Gastrocnemius medialis (tissue), 4 donors: Measurements from ENCODE around the gene GRID1. TPM values are rescaled to one million over a fixed set of nuclear protein-coding genes. Genes with fewer than 3 reads are reported as not detected.

Experiments used
- ATAC-seq, 2 donors: fragments of 150-250 bp; one replicate each; pipeline ENCODE4 v1.9.1; 2016
- DNase-seq, 2 donors: peaks; one replicate each; pipeline ENCODE4 v3.0.0-alpha.2; 2019
- H3K27ac ChIP-seq, 4 donors: fragments of 200-600 bp; sonication (generic); 1 replicate in 1 of 4; 2 replicates in 3 of 4; pipeline ENCODE4 v1.5.1; 2016 to 2018; ENCODE audit warnings: mild to moderate bottlenecking in 2 of 4, moderate library complexity in 1 of 4
- H3K27me3 ChIP-seq, 3 donors: fragments of 200-600 bp; sonication (generic) in 2 of 3; 1 replicate in 1 of 3; 2 replicates in 2 of 3; pipeline versions ENCODE4 v1.5.1 to v1.6.0; 2016 to 2019; ENCODE audit warnings: mild to moderate bottlenecking in 1 of 3, moderate library complexity in 1 of 3
- H3K36me3 ChIP-seq, 2 donors: fragments of 200-600 bp; sonication (generic) in 1 of 2; one replicate each; pipeline ENCODE4 v1.5.1; 2017 to 2018
- H3K4me1 ChIP-seq, 2 donors: fragments of 200-600 bp; sonication (generic) in 1 of 2; one replicate each; pipeline ENCODE4 v1.5.1; 2016 to 2017; ENCODE audit warnings: mild to moderate bottlenecking in 2 of 2
- H3K4me3 ChIP-seq, 4 donors: fragments of 200-600 bp; sonication (generic) in 3 of 4; 1 replicate in 1 of 4; 2 replicates in 3 of 4; pipeline ENCODE4 v1.5.1; 2016 to 2019; ENCODE audit warnings: mild to moderate bottlenecking in 2 of 4
- H3K9me3 ChIP-seq, 3 donors: fragments of 200-600 bp; sonication (generic) in 2 of 3; 1 replicate in 1 of 3; 2 replicates in 2 of 3; pipeline ENCODE4 v1.5.1; 2016 to 2019
- POLR2A ChIP-seq, 2 donors: fragments of 450-650 bp; IDR thresholded peaks; one replicate each; pipeline ENCODE4 v1.6.1; 2017; ENCODE audit warnings: antibody characterized with exemption in 2 of 2, mild to moderate bottlenecking in 2 of 2, moderate library complexity in 2 of 2
- in situ Hi-C, 4 donors: fragments of 200-750 bp; cut with MboI; loops; one replicate each; pipeline versions ENCODE4 v1.15.0 to v1.8.0; 2017; ENCODE audit warnings: low sequenced_read_pairs in 4 of 4
- intact Hi-C: fragments of 100-400 bp; cut with DNase I; formaldehyde crosslinking; loops from one replicate; pipeline ENCODE4 v1.15.1; 2023; ENCODE audit warnings: low total_unique reads
- total RNA-seq, 4 donors: library from RNA; depleted of rRNA; stranded (reverse); fragments of >200 nt; gene quantifications; one replicate each; pipeline versions ENCODE4 v1.1.0 to v1.2.3, GENCODE V29; 2016
- TF ChIP-seq, protein P1 (sequence below), 5 experiments: fragments of 450-650 bp in 3 of 5; fragments of 200-600 bp in 2 of 5; sonication (generic) in 2 of 5; IDR thresholded peaks in 4 of 5; conservative IDR thresholded peaks in 1 of 5; 1 replicate in 4 of 5; 2 replicates in 1 of 5; pipeline ENCODE4 v1.5.1; 2016 to 2019; ENCODE audit warnings: antibody characterized with exemption in 5 of 5, mild to moderate bottlenecking in 3 of 5, moderate library complexity in 3 of 5

Gene GRID1
- total RNA-seq, 4 donors from 2014 or later, result 0.17 to 1.4 (median 0.79) TPM

DNA sequence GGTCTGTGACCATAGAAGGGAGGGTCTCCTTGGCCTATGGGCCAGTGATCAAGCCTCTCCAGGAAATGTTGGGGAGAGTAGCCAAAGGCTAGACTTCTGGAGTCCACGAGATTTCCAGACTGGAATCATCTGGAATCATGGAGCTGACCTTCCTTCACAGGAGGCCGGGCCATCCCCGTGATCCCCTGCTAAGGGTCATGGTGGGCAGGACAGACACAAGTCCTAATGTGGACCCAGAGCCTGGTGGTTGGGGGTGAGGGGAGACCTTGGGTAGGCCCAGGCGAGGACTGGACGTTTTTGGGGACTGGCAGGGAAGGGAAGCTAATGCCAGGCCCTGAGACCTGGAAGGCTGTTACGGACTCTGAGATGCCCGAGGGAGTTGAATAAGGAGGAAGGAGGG is 9.8 kb upstream of the GRID1 start:
- Histone ChIP-seq H3K27ac (no peak overlapping the region), H3K27me3 (peaks cover 8 to 20% (median 9%) of the 10 kb centered on the region in 3 donors), H3K4me3 (no peak overlapping the region), H3K36me3 (no peaks in the 10 kb centered on the region), H3K4me1 (peaks cover 2 to 4% of the 10 kb centered on the region in 2 donors), H3K9me3 (no peaks in the 10 kb centered on the region)
- in situ Hi-C loops, result loop anchor here in 3 of 4 donors (10.0 to 25.0 kb wide), 3 partner anchors 389 to 1839 kb away; no protein-coding TSS in a partner anchor
- DNase-seq, result no peak
- TF ChIP-seq, protein P1, sequence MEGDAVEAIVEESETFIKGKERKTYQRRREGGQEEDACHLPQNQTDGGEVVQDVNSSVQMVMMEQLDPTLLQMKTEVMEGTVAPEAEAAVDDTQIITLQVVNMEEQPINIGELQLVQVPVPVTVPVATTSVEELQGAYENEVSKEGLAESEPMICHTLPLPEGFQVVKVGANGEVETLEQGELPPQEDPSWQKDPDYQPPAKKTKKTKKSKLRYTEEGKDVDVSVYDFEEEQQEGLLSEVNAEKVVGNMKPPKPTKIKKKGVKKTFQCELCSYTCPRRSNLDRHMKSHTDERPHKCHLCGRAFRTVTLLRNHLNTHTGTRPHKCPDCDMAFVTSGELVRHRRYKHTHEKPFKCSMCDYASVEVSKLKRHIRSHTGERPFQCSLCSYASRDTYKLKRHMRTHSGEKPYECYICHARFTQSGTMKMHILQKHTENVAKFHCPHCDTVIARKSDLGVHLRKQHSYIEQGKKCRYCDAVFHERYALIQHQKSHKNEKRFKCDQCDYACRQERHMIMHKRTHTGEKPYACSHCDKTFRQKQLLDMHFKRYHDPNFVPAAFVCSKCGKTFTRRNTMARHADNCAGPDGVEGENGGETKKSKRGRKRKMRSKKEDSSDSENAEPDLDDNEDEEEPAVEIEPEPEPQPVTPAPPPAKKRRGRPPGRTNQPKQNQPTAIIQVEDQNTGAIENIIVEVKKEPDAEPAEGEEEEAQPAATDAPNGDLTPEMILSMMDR (IDR thresholded peaks at IDR 0.05 in 4 of 5, conservative IDR thresholded peaks at IDR 0.05 in 1 of 5), result no peak
- no peak for TF ChIP-seq POLR2A (IDR thresholded peaks at IDR 0.05)
- intact Hi-C loops, result loop anchor here (2.0 to 10.0 kb wide), 3 partner anchors 382 to 2002 kb away; no protein-coding TSS in a partner anchor
- ATAC-seq, result no peak

DNA sequence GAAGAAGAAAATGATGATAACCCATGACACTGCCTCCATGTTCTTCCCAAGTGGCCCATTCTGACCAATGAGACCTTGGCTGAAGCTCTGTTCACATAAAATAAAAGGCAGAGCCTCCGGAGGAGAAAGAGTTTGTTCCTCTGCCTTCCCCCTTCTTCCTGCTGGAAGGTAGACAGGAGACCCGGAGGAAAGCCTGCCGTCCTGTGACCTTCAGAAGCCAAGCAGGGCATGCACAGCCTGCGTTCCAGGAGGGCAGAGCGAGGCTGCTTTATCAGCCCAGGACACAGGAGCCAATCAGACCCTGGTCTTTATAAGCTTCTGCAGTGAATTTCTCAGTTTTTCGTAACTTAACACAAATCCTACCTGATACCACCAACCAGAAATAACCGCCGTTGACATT is 8.6 kb upstream of the GRID1 start:
- TF ChIP-seq, protein P1 (IDR thresholded peaks at IDR 0.05 in 4 of 5, conservative IDR thresholded peaks at IDR 0.05 in 1 of 5), result no peak
- TF ChIP-seq POLR2A (IDR thresholded peaks at IDR 0.05), result no peak
- H3K27ac ChIP-seq, result no peak overlapping the region
- no peak for ATAC-seq
- no peak for DNase-seq
- no peaks in the 10 kb centered on the region for H3K9me3 ChIP-seq
- H3K4me1 ChIP-seq, result peaks cover 2 to 4% of the 10 kb centered on the region in 2 donors
- H3K27me3 ChIP-seq, result peaks cover 8 to 20% (median 9%) of the 10 kb centered on the region in 3 donors
- no peaks in the 10 kb centered on the region for H3K36me3 ChIP-seq
- H3K4me3 ChIP-seq, result no peak overlapping the region
- in situ Hi-C loops, result loop anchor here in 3 of 4 donors (10.0 to 25.0 kb wide), 3 partner anchors 388 to 1838 kb away; no protein-coding TSS in a partner anchor
- intact Hi-C loops, result loop anchor here (10.0 kb wide), 2 partner anchors 830 to 2000 kb away; no protein-coding TSS in a partner anchor

DNA sequence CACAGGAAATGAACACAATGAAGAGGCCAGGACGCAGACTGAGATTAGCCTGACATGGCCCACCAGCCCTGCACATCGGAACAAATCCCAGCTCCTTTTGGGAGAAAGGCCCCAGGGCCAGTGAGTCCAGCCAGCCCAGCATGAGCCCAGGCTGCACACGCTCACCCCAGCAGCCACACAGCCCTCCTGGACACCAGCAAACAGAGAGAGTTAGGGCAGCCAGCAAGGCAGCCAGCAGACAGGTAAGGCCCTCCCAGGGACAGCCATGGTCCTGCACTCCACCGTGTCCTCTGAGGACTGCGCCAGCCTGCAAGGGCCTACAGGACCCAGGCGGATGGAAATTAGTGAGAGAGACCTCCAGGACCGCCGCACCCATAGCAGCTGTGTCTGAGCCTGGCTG is 8.1 kb upstream of the GRID1 start:
- H3K4me1 ChIP-seq, result peaks cover 2 to 4% of the 10 kb centered on the region in 2 donors
- H3K9me3 ChIP-seq, result no peaks in the 10 kb centered on the region
- intact Hi-C loops, result loop anchor here (10.0 kb wide), 2 partner anchors 830 to 2000 kb away; no protein-coding TSS in a partner anchor
- DNase-seq, result no peak
- H3K27me3 ChIP-seq, result peaks cover 8 to 18% (median 9%) of the 10 kb centered on the region in 3 donors
- no peaks in the 10 kb centered on the region for H3K36me3 ChIP-seq
- no peak overlapping the region for H3K27ac ChIP-seq
- no peak for ATAC-seq
- no peak for TF ChIP-seq POLR2A (IDR thresholded peaks at IDR 0.05)
- TF ChIP-seq, protein P1 (IDR thresholded peaks at IDR 0.05 in 4 of 5, conservative IDR thresholded peaks at IDR 0.05 in 1 of 5), result no peak
- no peak overlapping the region for H3K4me3 ChIP-seq
- in situ Hi-C loops, result loop anchor here (10.0 to 25.0 kb wide), 3 partner anchors 387 to 1837 kb away; no protein-coding TSS in a partner anchor

DNA sequence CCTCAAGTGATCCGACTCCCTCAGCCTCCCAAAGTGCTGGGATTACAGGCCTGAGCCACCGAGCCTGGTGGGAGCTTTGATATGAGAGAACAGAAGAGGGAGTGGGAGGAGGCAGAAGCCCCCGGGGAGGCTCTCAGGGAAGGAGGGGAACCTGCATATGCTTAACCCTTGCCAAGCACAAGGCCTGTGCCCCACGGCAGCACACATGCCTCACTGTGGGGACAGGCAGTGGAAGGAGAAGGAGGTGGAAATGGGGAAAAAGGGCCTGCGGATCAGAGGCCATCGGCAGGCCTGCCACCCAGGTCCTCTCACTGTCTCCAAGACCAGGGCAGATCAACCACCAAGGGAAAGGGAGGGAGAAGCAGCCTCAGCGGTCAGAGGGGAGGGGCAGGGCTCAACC is 7.2 kb upstream of the GRID1 start:
- intact Hi-C loops (loop anchor here (10.0 kb wide), 2 partner anchors 829 to 1999 kb away; no protein-coding TSS in a partner anchor), in situ Hi-C loops (loop anchor here in 3 of 4 donors (10.0 to 25.0 kb wide), 2 partner anchors 387 to 1829 kb away; no protein-coding TSS in a partner anchor)
- Histone ChIP-seq H3K36me3 (no peaks in the 10 kb centered on the region), H3K4me1 (peaks cover 2 to 4% of the 10 kb centered on the region in 2 donors), H3K27me3 (peaks cover 9 to 18% (median 10%) of the 10 kb centered on the region in 3 donors), H3K9me3 (no peaks in the 10 kb centered on the region), H3K4me3 (no peak overlapping the region), H3K27ac (no peak overlapping the region)
- no peak for ATAC-seq
- no peak for DNase-seq
- no peak for TF ChIP-seq POLR2A (IDR thresholded peaks at IDR 0.05)
- TF ChIP-seq, protein P1 (IDR thresholded peaks at IDR 0.05 in 4 of 5, conservative IDR thresholded peaks at IDR 0.05 in 1 of 5), result no peak
